Activated CD8-positive, alpha-beta memory T cell treated with anti-CD3 and anti-CD28 coated beads for 1 hour (primary cell): ENCODE results near the gene CEND1.
A peak's percentile ranks its signal among the peaks of the same experiment; 100 is the strongest.

Experiments
- DNase-seq, 2 donors: peaks; one replicate each; pipeline ENCODE4 v3.0.0-alpha.2; 2020; ENCODE audit warnings: low read depth in 1 of 2; ENCODE audit errors: extremely low read depth in 1 of 2

CEND1 gene

DNA sequence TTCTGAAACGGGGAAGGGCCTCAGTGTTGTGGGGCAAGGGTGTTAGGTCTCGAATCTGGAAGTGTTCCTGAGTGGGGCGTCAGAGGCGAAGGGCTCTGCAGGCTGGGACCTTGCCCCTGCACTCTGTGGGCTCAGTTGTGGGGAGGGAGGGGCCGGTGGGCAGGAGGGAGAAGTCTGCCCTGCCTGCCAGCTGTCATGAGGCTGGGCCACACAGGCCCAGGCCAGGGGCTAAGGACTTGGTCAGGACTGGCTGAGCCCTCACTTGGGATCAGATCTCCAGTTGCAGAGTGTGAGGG is 38.0 kb upstream of the CEND1 start, which contains the start of gene CRACR2B:
CRACR2B (plus strand) TSS at position 23 of the 296 bp plus-strand sequence. CDS start 689 bp downstream, outside the sequence.
- no peak for DNase-seq

DNA sequence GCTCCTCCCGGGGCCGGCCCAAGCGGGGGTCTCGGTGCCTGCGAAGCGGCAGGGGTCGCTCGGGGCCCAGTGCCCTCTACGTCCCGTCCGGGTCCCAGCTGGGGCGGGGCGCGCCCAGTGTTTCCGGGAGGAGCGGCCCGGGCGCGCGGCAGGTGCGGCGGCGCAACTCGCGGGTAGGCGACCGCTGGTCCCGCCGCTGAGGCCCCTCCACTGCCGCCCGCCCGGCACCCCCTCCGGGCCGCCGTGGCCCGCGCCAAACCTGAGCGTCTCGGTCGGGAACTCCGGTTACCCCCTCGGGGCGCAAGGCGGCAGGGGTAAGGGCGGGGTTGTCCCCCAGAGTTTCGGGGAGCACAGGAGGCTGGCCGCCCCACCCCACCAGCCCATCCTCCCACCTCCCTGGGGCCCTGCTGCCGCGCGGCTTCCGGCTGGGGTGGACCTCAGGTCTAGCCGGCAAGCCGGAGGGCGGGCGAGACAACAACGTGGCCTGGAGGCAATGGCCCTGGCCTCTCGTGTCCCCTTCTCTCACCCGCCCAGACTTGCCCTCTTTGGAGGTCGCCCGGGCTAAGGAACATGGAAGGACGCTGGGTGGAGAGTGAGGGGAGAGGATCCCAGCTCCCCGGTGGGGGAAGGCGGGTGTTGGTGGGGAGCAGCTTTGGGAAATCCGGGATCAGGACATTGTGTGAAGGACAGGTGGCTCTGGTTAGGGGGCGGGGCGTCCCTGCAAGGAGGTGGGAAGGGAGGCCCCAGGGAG is 37.4 kb upstream of the CEND1 start:
- DNase-seq, result no peak

DNA sequence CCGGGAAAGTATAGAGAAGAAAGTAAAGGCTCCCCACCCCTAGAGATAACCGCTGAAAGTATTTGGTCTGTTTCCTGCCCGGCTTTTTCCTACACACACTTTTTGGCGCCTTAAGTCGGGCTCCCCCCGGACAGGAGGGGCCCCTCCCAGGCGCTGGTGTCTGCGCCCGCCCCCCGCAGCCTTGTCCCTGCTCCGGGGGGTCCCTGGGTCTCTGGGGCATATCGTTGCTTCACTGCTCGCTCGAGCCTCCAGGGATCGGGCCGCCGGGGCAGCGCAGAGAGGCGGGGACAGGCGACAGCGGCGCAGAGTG is 36.9 kb upstream of the CEND1 start:
- no peak for DNase-seq

DNA sequence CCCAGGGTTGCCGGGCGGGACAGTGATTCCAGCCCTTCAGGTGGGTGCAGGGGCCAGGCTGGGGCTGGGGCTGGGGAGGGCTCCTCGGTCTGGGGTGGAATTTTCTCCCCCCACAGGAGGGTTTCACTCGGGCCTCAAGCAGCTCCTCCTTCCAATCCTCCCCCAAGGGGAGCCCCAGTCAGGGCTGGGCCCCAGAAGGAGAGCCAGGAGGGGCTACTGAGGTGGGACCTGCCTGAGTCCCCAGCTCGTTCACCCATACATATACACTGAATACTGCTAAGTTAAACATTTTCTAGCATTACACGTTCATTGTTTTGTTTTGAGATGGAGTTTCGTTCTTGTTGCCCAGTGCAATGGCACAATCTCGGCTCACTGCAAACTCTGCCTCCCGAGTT is 36.3 kb upstream of the CEND1 start:
- DNase-seq, result no peak

DNA sequence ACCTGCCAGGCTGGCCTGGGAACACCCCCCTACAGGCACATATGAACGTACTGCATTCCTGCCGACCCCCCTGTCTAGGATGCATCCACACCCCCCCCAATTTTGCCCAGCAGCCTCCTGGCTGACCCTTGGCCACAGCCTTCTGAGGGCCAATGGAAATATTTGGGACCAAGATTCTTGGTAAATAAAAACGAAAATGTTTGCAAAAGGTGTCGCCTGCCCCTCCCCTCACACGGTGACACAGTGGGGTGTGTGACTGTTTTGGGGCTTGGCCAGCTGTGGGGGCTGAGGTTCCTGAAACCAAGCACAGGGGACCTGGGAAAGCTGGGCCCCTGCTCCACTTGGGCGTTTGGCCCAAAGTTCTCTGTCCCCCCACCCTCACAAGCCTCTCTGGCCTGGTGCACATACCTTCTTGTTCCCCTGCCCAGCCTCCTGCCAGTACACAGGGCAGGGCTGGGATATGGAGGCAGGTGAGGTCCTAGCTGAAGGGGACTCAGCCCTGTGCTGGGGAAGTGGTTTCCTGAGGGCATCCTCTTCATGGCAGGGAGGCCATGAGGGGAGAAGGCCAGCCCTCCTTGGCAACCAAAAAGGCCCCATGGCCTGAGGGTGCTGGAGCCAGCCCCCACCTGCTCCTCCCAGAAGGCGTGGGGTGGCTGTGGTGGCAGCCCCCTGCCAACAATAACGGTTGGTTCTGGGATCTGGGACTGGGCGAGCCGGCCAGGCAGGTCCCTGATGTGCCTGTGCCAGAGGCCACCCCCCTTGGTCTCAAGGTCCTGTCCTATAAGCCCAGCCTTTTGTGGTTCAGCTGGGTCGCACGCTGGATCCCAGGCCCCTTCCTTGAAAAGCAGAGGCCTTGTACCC is 35.7 kb upstream of the CEND1 start:
- no peak for DNase-seq

DNA sequence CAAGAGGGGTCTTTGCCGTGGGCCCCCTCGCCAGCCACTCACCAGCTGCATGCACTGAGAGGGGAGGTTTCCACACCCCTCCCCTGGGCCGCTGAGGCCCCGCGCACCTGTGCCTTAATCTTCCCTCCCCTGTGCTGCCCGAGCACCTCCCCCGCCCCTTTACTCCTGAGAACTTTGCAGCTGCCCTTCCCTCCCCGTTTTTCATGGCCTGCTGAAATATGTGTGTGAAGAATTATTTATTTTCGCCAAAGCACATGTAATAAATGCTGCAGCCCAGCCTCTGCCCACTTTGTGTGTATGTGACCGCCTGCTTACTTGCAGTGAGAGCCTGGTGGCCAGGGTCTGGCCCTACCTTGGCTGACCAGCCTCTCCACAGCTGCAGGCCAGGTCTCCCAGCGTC is 35.1 kb upstream of the CEND1 start:
- no peak for DNase-seq

DNA sequence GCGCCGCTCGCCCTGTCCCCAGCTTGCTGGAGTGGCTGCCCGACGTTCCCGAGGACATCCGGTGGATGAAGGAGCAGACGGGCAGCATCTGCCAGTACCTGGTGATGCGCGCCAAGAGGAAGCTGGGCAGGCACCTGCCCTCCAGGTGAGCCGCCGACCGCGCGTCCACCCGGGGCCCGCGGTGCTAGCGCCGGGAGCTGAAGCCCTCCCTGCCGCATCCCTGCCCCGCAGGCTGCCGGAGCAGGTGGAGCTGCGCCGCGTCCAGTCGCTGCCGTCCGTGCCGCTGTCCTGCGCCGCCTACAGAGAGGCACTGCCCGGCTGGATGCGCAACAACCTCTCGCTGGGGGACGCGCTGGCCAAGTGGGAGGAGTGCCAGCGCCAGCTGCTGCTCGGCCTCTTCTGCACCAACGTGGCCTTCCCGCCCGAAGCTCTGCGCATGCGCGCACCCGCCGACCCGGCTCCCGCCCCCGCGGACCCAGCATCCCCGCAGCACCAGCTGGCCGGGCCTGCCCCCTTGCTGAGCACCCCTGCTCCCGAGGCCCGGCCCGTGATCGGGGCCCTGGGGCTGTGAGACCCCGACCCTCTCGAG is 34.5 kb upstream of the CEND1 start:
- DNase-seq, result no peak

DNA sequence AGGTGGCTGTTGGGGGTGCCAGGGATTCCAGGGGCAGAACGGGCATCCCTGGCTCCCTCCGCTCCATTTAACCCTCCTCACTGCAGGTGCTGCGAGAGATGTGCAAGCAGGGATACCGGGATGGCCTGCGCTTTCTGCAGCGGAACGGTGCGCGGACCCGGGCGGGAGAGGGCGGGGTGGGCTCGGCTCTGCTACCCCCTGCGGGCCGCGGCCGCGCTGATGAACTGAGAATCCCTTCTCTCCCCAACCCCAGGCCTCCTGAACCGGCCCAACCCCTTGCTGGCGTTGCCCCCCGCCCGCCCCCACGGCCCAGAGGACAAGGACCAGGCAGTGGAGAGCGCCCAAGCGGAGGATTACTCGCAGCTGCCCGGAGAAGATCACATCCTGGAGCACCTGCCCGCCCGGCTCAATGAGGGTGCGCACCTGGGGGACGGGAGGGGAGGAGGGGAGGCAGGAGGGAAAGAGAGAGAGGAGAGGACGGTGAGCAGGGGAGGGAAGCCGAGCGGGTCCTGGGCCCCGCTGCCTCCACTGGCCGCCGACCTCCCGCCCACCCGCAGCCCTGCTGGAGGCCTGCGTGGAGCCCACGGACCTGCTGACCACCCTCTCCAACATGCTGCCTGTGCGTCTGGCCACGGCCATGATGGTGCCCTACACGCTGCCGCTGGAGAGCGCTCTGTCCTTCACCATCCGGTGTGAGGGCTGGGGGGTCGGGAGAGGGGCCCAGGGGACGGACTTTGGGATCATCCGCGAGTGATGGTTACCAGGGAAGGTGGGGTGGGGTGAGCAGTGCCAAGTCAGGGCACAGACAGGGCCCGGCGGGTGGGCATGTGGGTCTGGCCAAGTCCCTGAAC is 33.8 kb upstream of the CEND1 start:
- no peak for DNase-seq

DNA sequence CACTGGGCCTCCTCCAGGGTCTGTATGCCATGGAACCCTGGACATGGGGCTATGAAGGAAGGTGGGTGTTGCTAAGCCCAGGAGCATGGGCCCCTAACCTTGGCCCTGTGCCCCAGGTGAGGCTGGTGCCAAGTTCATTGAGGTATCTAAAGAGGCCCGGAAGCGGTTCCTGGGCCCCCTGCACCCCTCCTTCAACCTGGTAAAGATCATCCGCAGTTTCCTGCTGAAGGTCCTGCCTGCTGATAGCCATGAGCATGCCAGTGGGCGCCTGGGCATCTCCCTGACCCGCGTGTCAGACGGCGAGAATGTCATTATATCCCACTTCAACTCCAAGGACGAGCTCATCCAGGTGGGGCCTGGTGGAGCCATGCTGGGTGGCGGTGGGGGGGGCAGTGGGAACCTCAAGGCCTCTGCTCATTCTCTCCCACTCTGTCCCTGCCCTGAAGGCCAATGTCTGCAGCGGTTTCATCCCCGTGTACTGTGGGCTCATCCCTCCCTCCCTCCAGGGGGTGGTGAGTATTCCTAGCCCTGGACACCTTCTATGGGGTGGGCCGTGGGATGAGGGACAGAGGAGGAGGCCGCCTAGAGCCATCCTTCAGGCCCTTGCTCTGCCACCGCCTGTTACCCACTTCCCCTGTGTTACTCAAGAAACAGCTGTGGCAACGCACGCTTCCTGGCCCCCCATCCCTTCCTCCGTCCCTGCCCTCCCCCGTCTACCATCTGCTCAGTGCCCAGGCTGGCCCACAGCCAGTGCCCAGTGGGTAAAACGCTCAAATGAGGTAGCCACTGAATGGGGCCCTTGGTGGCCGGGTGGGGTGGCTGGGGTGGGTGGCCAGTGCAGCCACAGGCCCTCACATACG is 31.9 kb upstream of the CEND1 start:
- DNase-seq, result no peak

DNA sequence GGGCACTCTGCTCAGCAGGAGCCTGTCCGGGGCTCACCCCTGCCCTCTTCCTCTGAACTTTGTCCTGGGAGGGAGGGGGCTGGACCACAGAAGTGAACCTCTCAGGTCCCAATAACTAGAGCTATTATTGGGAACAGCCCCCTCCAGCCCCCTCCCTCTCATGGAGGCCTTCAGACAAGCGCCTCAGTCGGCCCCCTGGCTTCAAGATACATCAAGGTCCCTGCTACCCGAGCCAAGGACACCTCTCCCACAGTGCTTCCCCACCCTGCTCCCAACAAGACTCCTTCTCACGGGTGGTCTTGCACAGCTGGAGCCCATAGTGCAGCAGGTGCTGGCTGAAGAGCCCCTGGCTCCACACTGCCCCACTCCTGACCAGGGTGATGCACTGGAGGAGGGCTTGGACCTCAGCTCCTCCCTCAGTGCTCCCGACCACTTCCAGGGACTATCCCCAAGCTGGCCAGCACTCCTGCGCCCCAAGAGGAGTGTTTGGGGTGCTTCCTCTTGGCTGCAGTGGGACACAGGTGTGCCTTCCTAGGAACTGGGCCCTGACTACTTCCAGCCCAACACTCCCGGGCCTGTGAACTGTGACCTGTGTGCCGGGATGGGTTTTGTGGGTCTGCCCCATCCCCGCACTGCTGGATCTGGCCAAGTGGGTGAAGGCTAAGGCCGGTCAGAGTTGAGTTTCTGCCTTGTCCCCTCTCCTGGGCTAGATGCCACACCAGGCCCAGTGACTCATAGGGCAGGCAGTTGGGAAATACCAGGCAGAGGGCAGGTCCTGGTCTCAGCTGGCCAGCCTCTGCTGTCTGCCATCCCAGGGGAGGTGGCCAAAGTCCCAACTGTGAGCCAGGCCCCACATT is 31.0 kb upstream of the CEND1 start:
- no peak for DNase-seq

DNA sequence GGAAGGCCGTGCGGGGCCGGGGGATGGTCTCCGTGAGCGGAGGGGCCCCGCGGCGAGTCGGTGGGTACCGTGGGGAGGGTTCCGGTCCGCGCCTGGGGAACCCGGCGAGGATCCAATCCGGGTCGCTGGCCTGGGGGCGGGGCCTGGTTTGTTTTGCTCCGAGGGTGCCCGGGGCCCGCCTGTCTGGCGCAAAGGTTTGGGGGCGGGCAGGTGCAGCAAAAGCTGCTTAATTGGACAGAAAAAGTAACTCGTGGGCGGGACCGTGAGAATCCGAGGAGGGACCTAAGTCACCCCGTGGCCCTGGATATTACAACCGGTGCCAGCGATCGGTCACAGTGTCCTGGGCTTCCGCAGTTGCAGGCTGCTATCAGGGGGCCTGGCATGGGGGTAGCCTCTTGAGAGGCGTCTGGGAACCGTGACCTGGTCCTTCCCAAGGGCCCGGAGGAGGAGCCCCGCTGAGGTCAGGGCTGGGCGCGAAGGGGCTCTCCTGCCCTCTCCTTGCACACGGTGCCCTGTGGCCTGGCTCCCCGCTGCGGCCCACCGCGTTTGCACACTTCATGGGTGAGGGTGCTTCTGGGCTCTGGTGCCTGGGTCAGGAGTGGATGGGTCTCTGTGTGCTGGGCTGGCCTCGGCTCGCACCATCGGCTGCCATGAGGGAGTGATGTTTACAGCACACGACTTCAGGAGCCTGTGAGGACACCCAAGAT is 30.2 kb upstream of the CEND1 start:
- DNase-seq, result peak; percentile 88 to 91

DNA sequence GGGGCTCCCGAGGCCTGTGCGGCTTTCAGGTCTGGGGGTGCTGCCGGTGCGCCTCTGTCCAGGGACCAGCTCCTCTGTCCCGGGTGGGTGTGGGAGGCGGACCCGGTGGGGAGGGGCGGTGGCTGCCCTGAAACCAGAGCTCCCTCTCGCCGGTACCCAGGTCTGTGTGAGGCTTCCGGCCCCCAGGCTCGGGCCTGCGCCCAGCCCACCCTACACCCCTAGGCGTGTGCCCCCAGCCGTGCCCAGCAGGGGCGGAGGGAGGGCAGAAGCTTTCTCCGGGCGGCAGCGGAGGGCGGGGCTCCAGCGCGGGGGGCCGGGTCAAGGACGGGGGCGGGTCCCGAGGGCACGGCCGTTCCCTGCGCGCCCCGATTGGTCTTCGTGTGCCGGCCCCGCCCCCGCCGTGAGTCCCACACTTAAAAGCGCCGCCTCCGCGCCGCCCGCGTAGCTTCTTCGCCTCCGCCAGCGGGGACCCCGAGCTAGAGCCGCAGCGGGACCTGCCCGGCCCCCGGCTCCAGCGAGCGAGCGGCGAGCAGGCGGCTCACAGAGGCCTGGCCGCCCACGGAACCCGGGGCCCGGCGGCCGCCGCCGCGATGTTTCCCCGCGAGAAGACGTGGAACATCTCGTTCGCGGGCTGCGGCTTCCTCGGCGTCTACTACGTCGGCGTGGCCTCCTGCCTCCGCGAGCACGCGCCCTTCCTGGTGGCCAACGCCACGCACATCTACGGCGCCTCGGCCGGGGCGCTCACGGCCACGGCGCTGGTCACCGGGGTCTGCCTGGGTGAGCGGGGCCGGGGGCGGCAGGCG is 29.4 kb upstream of the CEND1 start:
- peak; percentile 72 to 93 for DNase-seq

DNA sequence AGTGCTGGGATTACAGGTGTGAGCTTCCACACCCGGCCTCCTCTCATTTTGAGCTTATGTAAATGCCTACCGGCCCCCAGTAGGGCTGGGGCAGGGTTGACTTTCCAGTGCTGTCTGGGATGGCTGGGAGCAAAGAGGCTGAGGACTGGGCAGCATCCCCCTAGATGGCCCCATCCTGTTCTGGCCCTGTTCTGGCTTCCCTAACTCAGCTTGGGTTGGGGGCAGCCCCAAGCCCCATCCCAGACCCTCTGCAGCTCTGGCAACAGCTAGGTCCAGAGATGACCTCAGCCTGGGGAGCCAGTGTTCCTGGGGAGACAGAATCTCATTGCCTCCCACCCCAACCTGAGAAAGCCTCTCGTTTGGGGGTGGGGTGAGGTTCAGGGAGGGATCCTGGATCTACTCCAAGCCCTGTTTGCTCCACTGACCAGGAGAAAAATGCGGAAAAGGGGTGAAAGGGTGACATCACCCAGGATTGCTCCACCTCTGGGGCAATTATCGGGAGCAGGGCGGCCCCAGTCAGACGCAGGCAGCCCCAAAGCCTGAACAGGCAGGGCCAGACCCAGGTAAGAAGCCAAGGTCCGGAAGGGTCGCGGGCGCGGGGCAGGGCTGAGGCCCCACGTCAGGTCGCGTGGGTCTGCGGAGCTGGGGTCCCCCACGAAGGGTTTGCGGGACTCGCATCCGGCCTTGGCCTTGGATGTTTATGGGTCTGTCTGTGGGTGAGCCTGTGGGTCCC is 28.7 kb upstream of the CEND1 start, which contains the start of gene PNPLA2:
PNPLA2 (plus strand) TSS at position 519 of the 733 bp plus-strand sequence. CDS start 805 bp downstream, outside the sequence.
- DNase-seq, result no peak

DNA sequence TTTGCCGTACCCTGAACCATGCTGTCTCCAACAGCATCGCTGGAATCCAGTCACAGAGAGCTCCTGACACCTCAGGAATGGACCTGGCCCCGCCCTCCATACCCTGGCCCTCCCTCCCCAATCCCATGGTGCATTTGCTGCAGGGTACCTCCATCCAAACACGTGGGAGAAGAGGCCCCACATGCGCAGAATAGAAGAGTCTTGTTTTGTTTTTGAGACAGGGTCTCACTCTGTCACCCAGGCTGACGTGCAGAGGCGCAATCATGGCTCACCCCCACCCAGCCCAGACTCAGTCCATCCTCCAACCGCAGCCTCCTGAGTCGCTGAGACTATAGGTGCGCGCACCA is 26.5 kb upstream of the CEND1 start:
- no peak for DNase-seq

DNA sequence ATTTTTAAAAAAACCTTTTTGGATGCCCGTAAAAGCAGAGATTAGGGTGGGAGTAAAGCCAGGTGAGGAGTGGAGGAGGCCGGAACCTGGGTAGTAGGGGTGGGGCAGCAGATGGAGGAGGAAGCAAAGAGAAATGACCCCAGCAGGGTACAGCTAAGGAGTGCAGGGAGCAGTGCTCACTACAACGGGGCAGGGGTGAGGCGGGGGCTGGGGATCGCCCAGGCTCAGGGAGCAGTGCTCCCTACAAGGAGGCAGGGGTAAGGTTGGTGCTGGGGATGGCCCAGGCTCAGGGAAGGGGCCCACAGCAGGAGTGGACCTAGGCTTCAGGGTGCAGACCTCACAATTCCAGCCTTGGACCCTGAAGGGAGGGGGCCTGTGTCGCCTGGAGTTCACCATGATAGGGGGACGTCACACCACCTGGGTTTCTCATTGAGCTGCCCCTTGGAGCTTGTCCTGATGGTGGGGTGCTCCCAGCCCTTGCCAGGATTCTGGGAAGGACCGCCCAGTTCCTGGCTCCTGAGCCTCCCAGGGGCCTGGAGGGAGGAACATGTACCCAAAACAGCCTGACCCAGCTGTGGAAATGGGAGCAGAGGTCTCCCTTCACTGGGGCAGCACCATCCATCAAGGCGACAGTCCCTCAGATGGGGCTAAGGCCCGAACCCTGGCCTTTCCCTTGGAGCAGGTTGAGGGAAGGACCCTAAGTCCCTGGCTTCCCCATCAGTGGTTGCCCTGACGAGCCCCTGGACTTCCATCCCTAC is 26.0 kb upstream of the CEND1 start:
- no peak for DNase-seq

DNA sequence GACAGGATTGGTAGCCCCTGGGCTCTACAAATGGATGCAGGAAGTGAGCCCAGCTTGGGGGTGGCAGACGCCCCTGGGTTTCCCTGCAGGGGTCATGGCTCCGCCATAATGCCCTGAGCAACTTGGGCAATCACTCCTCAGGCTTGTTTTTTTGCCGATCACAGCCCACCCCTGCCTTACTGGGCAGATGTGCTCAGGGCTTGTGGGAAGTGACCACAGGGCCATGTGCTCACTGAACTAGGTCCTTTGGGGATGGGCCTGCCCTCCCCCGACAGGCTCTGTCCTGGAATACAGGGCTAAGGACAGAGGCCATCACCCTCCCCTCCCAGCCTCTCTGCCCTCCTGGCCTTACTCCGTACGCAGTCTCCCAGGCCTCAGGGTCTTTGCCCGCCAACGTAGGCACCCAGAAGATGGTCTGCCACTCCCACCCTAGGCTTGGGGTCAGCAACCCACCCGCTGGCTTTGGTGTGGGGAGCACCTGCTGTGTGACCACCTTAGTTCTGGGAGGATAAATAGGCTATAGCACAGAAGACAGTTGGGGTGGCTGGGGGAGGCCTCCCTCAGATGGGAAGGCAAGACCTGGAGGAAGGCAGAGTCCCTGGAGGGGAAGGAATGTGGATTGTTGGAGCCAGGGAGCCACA is 23.7 kb upstream of the CEND1 start:
- no peak for DNase-seq
